ENCODE measurements around the gene ARHGEF4. TPM values are rescaled to one million over a fixed set of nuclear protein-coding genes. Genes with fewer than 3 reads are reported as not detected.

Gene ARHGEF4
- total RNA-seq, 1 experiment from 2014 or later, result 21.8 TPM

- ChIA-PET POLR2A (no interaction called here), CTCF (interaction anchor here (2.0 kb wide), 1 partner anchor 78 kb away, joined by 5 read pairs; no protein-coding TSS in a partner anchor)
- Mint-ChIP-seq H3K36me3 (no peaks in the 10 kb centered on the region), H3K4me1 (peaks cover 6% of the 10 kb centered on the region), H3K27me3 (ENCODE audit: low read depth) (no peaks in the 10 kb centered on the region), H3K4me3 (no peak overlapping the region), H3K9me3 (no peaks in the 10 kb centered on the region), H3K27ac (no peak overlapping the region)
- TF ChIP-seq, protein P1, sequence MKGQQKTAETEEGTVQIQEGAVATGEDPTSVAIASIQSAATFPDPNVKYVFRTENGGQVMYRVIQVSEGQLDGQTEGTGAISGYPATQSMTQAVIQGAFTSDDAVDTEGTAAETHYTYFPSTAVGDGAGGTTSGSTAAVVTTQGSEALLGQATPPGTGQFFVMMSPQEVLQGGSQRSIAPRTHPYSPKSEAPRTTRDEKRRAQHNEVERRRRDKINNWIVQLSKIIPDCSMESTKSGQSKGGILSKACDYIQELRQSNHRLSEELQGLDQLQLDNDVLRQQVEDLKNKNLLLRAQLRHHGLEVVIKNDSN (CRISPR knock-in tag; IDR thresholded peaks at IDR 0.05), result no peak
- no peak for TF ChIP-seq GTF2I (CRISPR knock-in tag; conservative IDR thresholded peaks at IDR 0.05)
- TF ChIP-seq MXD4 (CRISPR knock-in tag; IDR thresholded peaks at IDR 0.05; ENCODE audit: borderline replicate concordance), result no peak
- no peak for TF ChIP-seq MYBL2 (CRISPR knock-in tag; IDR thresholded peaks at IDR 0.05)
- TF ChIP-seq ESRRA (CRISPR knock-in tag; IDR thresholded peaks at IDR 0.05; ENCODE audit: borderline replicate concordance), result no peak
- no peak for TF ChIP-seq ZNF263 (CRISPR knock-in tag; IDR thresholded peaks at IDR 0.05; ENCODE audit: low read depth)
- TF ChIP-seq, protein P2, sequence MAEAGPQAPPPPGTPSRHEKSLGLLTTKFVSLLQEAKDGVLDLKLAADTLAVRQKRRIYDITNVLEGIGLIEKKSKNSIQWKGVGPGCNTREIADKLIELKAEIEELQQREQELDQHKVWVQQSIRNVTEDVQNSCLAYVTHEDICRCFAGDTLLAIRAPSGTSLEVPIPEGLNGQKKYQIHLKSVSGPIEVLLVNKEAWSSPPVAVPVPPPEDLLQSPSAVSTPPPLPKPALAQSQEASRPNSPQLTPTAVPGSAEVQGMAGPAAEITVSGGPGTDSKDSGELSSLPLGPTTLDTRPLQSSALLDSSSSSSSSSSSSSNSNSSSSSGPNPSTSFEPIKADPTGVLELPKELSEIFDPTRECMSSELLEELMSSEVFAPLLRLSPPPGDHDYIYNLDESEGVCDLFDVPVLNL (CRISPR knock-in tag; IDR thresholded peaks at IDR 0.05; ENCODE audit: borderline replicate concordance, low read depth), result no peak
- TF ChIP-seq FOXP4 (CRISPR knock-in tag; IDR thresholded peaks at IDR 0.05), result no peak
- no peak for TF ChIP-seq ATF1 (CRISPR knock-in tag; IDR thresholded peaks at IDR 0.05)
- no peak for TF ChIP-seq SMAD4 (CRISPR knock-in tag; IDR thresholded peaks at IDR 0.05)
- no peak for TF ChIP-seq RORB (CRISPR knock-in tag; IDR thresholded peaks at IDR 0.05)
- no peak for TF ChIP-seq ZNF232 (CRISPR knock-in tag; IDR thresholded peaks at IDR 0.05)
- TF ChIP-seq, protein P3, sequence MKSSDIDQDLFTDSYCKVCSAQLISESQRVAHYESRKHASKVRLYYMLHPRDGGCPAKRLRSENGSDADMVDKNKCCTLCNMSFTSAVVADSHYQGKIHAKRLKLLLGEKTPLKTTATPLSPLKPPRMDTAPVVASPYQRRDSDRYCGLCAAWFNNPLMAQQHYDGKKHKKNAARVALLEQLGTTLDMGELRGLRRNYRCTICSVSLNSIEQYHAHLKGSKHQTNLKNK (CRISPR knock-in tag; IDR thresholded peaks at IDR 0.05), result no peak
- no peak for TF ChIP-seq ZNF423 (CRISPR knock-in tag; IDR thresholded peaks at IDR 0.05)
- no peak for TF ChIP-seq PRDM15 (CRISPR knock-in tag; IDR thresholded peaks at IDR 0.05)
- no peak for TF ChIP-seq TEAD4 (CRISPR knock-in tag; IDR thresholded peaks at IDR 0.05)
- TF ChIP-seq, protein P4, sequence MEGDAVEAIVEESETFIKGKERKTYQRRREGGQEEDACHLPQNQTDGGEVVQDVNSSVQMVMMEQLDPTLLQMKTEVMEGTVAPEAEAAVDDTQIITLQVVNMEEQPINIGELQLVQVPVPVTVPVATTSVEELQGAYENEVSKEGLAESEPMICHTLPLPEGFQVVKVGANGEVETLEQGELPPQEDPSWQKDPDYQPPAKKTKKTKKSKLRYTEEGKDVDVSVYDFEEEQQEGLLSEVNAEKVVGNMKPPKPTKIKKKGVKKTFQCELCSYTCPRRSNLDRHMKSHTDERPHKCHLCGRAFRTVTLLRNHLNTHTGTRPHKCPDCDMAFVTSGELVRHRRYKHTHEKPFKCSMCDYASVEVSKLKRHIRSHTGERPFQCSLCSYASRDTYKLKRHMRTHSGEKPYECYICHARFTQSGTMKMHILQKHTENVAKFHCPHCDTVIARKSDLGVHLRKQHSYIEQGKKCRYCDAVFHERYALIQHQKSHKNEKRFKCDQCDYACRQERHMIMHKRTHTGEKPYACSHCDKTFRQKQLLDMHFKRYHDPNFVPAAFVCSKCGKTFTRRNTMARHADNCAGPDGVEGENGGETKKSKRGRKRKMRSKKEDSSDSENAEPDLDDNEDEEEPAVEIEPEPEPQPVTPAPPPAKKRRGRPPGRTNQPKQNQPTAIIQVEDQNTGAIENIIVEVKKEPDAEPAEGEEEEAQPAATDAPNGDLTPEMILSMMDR (IDR thresholded peaks at IDR 0.05), result no peak
- TF ChIP-seq ERG (CRISPR knock-in tag; IDR thresholded peaks at IDR 0.05), result no peak
- TF ChIP-seq ZNF281 (CRISPR knock-in tag; IDR thresholded peaks at IDR 0.05), result no peak
- ATAC-seq (no peak), DNase-seq (ENCODE audit: low spot score) (no peak)
Measured at GRCh38 chr2:130998561-130998960, 161.8 kb downstream of the ARHGEF4 start.
